SH-SY5Y (cell line): ENCODE results near the gene DMPK.

Experiments used
- GATA2 ChIP-seq: IDR thresholded peaks from 2 replicates; pipeline ENCODE4 v1.6.1; 2011; ENCODE audit warnings: mild to moderate bottlenecking, low read depth, low read length
- GATA3 ChIP-seq: IDR thresholded peaks from 2 replicates; pipeline ENCODE4 v1.6.1; 2011; ENCODE audit warnings: low read depth, mild to moderate bottlenecking, low read length, moderate library complexity

The DMPK gene

GRCh38 chr19:45733160-45733810, 49.0 kb downstream of the DMPK start, which contains the start of gene MEIOSIN:
MEIOSIN (plus strand) TSS chr19:45733439; CDS start chr19:45735377, 1,938 bp downstream.
- no peak for TF ChIP-seq GATA2
- TF ChIP-seq GATA3 = no peak

- TF ChIP-seq GATA3 = no peak
- no peak for TF ChIP-seq GATA2
These were observed 51.7 kb downstream of the DMPK start, which contains the start of gene FBXO46 for GRCh38 chr19:45730368-45731288. FBXO46 (minus strand) TSS chr19:45730896; CDS start chr19:45713495, 17,401 bp downstream.

- TF ChIP-seq GATA2 (no peak), GATA3 (no peak)
These were observed 52.4 kb downstream of the DMPK start for GRCh38 chr19:45729800-45730290.
